ENCODE results near the gene MUSTN1. TPM values are rescaled to one million over a fixed set of nuclear protein-coding genes. Genes with fewer than 3 reads are reported as not detected.
A peak's percentile ranks its signal among the peaks of the same experiment; 100 is the strongest.

Gene MUSTN1
- total RNA-seq, 1 experiment from 2014 or later, result not detected

DNA sequence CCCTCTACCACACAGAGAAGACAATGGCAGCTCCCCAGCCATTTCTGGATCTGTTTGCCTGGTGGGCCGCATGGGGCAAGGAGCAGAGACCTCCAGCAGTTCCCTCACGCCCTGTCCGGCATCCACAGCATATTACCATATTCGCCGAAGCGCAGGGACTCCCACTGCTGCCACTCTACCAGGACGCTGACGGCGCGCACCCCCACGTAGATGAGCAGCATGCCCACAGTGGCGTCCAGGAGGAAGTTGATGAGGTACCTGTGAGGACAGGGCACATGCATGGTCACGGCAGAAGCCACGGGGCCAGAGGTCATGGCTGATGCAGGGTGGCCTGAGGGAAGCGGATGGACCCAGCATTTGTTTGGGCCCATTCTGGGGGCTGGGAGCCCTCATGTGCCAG lies 14.8 kb upstream of the MUSTN1 start:
- no peaks in the 10 kb centered on the region for H3K27me3 ChIP-seq (ENCODE audit: low read length)
- no peak overlapping the region for H3K4me3 ChIP-seq (ENCODE audit: low read length)
- H3K4me2 ChIP-seq (ENCODE audit: low read depth, low read length, poor library complexity, severe bottlenecking), result no peak overlapping the region
- no peaks in the 10 kb centered on the region for H4K20me1 ChIP-seq (ENCODE audit: insufficient read depth, low read depth, low read length)
- DNase-seq, result no peak
- H3K9ac ChIP-seq (ENCODE audit: low read length), result no peak overlapping the region
- no peaks in the 10 kb centered on the region for H3K4me1 ChIP-seq (ENCODE audit: low read length)
- peaks cover 3% of the 10 kb centered on the region; the same call in 1 of the 2 replicates for H3K36me3 ChIP-seq (ENCODE audit: insufficient read depth, low read length)
- H3K9me3 ChIP-seq (ENCODE audit: low read length), result no peaks in the 10 kb centered on the region
- no peaks in the 10 kb centered on the region for H3K79me2 ChIP-seq (ENCODE audit: low read length)
- no peaks in the 10 kb centered on the region for H3K9me2 ChIP-seq (replicated peaks; ENCODE audit: insufficient read depth, low read length)
- no peak overlapping the region for H3K27ac ChIP-seq (ENCODE audit: low read length)
- H2AFZ ChIP-seq (ENCODE audit: low read length), result no peak overlapping the region

DNA sequence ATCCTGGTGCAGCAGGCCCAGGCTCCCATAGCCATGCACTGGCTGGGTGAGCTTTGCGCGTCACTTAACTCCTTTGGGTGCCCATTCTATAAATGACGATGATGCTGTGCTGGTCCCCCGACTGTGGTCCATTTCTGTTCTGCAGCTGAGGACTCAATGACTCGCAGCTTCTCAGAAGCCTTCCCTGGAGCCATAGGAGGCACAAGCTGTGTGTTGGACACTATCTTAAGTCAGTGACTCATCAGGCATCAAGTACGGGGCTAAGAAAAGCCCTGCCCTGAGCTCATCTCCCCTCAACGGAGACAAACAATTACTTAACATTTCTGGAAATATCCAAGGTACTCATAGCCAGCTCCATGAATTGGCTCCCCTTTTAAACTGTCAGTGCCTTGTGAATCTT lies 13.8 kb upstream of the MUSTN1 start:
- Histone ChIP-seq H3K27me3 (ENCODE audit: low read length) (no peaks in the 10 kb centered on the region), H3K9me2 (replicated peaks; ENCODE audit: insufficient read depth, low read length) (no peaks in the 10 kb centered on the region), H3K4me2 (ENCODE audit: low read depth, low read length, poor library complexity, severe bottlenecking) (no peak overlapping the region), H3K4me3 (ENCODE audit: low read length) (no peak overlapping the region), H3K9ac (ENCODE audit: low read length) (no peak overlapping the region), H3K9me3 (ENCODE audit: low read length) (no peaks in the 10 kb centered on the region), H3K4me1 (ENCODE audit: low read length) (no peaks in the 10 kb centered on the region), H4K20me1 (ENCODE audit: insufficient read depth, low read depth, low read length) (no peaks in the 10 kb centered on the region), H3K79me2 (ENCODE audit: low read length) (no peaks in the 10 kb centered on the region), H2AFZ (ENCODE audit: low read length) (no peak overlapping the region), H3K27ac (ENCODE audit: low read length) (no peak overlapping the region), H3K36me3 (ENCODE audit: insufficient read depth, low read length) (peaks cover 3% of the 10 kb centered on the region; the same call in 1 of the 2 replicates)
- DNase-seq, result no peak

DNA sequence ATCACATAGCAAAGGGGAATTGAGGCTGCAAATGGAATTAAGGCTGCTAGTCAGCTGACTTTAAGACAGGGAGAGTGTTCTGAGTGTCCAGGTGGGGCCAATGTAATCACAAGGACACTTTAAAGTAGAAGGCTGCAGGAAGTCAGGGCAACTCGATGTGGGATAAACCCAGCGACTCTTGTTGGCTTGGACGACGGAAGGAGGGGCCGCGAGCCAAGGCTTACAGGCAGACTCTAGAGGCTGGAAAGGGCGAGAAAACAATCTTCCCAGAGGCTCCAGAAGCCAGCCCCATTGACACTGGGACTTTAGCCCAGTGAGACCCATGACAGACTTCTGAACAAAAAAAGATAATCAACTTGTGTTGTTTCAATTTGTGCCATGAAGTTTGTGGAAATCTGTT lies 12.9 kb upstream of the MUSTN1 start:
- Histone ChIP-seq H3K4me3 (ENCODE audit: low read length) (no peak overlapping the region), H3K36me3 (ENCODE audit: insufficient read depth, low read length) (peaks cover 3% of the 10 kb centered on the region; the same call in 1 of the 2 replicates)
- no peak for DNase-seq

DNA sequence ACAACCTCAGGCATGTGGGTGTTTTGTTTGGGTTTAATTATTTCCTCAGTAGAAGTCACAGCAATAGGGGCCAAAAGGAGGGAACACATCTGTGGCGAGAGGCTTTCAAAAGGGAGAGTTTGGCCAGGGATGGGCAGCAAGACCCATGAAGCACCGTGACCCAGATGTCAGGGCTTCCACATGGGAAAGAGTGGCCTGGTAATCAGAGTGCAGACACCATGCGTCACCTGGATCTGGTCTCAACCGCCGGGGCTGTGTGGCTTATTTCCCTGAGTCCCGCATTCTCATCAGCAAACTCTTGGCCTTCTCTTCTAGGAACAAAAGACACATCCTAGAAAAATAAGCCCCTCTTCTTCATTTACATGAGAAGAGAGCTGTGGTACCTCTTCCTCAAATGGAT lies 12.4 kb upstream of the MUSTN1 start:
- H2AFZ ChIP-seq (ENCODE audit: low read length), result no peak overlapping the region
- no peak overlapping the region for H3K4me2 ChIP-seq (ENCODE audit: low read depth, low read length, poor library complexity, severe bottlenecking)
- H3K9me3 ChIP-seq (ENCODE audit: low read length), result no peaks in the 10 kb centered on the region
- H3K79me2 ChIP-seq (ENCODE audit: low read length), result no peaks in the 10 kb centered on the region
- H3K4me3 ChIP-seq (ENCODE audit: low read length), result no peak overlapping the region
- no peaks in the 10 kb centered on the region for H3K9me2 ChIP-seq (replicated peaks; ENCODE audit: insufficient read depth, low read length)
- peaks cover 3% of the 10 kb centered on the region; the same call in 1 of the 2 replicates for H3K36me3 ChIP-seq (ENCODE audit: insufficient read depth, low read length)
- no peaks in the 10 kb centered on the region for H4K20me1 ChIP-seq (ENCODE audit: insufficient read depth, low read depth, low read length)
- no peaks in the 10 kb centered on the region for H3K4me1 ChIP-seq (ENCODE audit: low read length)
- no peak for DNase-seq
- no peaks in the 10 kb centered on the region for H3K27me3 ChIP-seq (ENCODE audit: low read length)
- H3K9ac ChIP-seq (ENCODE audit: low read length), result no peak overlapping the region
- H3K27ac ChIP-seq (ENCODE audit: low read length), result no peak overlapping the region

More for the DNA sequence above, 12.9 kb upstream of the MUSTN1 start:
- Histone ChIP-seq H3K4me2 (ENCODE audit: low read depth, low read length, poor library complexity, severe bottlenecking) (no peak overlapping the region), H3K9me2 (replicated peaks; ENCODE audit: insufficient read depth, low read length) (no peaks in the 10 kb centered on the region), H2AFZ (ENCODE audit: low read length) (no peak overlapping the region), H3K9me3 (ENCODE audit: low read length) (no peaks in the 10 kb centered on the region), H3K79me2 (ENCODE audit: low read length) (no peaks in the 10 kb centered on the region), H3K27me3 (ENCODE audit: low read length) (no peaks in the 10 kb centered on the region), H3K9ac (ENCODE audit: low read length) (no peak overlapping the region), H4K20me1 (ENCODE audit: insufficient read depth, low read depth, low read length) (no peaks in the 10 kb centered on the region), H3K27ac (ENCODE audit: low read length) (no peak overlapping the region), H3K4me1 (ENCODE audit: low read length) (no peaks in the 10 kb centered on the region)

DNA sequence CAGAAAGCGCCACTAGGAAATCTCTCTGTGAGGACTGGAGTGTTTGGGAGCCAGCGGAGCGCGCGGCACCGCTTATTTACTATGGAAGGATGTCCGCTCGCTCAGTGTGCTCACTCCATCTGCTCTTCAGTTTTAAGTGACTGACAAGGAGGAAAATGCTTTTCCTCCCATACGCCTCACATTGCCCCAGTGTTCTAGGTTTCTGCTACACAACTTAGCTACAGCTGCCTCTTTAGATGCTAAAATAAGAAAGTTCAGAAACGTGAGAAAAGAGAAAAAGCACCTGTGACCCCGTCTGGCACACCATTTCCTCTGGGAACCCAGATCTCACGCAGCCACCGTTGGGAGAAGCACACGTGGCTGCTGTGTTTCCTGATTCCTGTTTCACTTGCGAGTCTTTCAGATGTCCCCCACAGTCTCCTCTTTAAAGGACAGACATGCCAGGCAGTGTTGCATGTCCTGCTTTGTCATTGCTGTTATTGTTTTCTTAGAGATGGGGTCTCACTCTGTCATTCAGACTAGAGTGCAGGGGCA lies 11.7 kb upstream of the MUSTN1 start:
- H3K4me2 ChIP-seq (ENCODE audit: low read depth, low read length, poor library complexity, severe bottlenecking), result no peak overlapping the region
- no peak overlapping the region for H3K27ac ChIP-seq (ENCODE audit: low read length)
- no peaks in the 10 kb centered on the region for H3K79me2 ChIP-seq (ENCODE audit: low read length)
- no peaks in the 10 kb centered on the region for H4K20me1 ChIP-seq (ENCODE audit: insufficient read depth, low read depth, low read length)
- no peaks in the 10 kb centered on the region for H3K36me3 ChIP-seq (ENCODE audit: insufficient read depth, low read length)
- H2AFZ ChIP-seq (ENCODE audit: low read length), result no peak overlapping the region
- H3K9ac ChIP-seq (ENCODE audit: low read length), result no peak overlapping the region
- no peaks in the 10 kb centered on the region for H3K27me3 ChIP-seq (ENCODE audit: low read length)
- no peak for DNase-seq
- no peak overlapping the region for H3K4me3 ChIP-seq (ENCODE audit: low read length)
- no peaks in the 10 kb centered on the region for H3K9me3 ChIP-seq (ENCODE audit: low read length)
- H3K9me2 ChIP-seq (replicated peaks; ENCODE audit: insufficient read depth, low read length), result no peaks in the 10 kb centered on the region
- no peaks in the 10 kb centered on the region for H3K4me1 ChIP-seq (ENCODE audit: low read length)

DNA sequence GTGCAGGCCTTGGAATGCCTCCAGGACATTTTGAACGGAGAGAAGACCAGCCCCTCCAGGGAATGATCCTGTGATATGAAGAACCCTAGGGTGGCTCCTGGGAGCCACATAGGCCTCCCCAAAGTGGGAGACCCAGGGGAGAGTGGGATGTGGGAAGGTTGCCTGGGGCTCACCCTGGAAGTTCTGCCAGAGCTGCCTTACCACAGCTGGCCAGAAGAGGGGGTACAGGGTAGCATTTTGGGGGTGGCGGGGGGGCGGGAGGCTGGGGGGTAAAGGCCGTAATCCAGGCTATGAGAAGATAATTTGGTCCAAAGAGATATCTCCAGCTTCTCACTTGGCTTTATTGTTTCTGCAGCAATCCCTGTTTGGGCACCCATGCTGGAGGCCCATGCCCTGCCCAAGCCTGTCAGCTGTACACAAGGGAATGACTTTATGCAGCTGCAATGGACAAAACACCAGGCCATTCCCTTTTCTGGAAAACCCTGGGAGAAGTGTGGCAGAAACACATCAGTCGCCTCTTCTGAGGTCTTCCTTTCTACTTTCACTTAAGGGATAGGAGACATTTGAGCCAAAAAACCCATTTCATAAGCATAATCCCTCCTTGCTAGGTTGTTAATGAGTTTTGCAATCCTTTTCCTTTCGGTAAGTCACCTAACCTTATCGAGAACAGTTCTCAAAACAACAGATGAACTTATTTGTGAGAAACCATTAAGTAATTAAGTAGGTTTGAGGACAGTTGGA lies 11.0 kb upstream of the MUSTN1 start:
- no peaks in the 10 kb centered on the region for H3K9me3 ChIP-seq (ENCODE audit: low read length)
- H2AFZ ChIP-seq (ENCODE audit: low read length), result no peak overlapping the region
- H3K27me3 ChIP-seq (ENCODE audit: low read length), result no peaks in the 10 kb centered on the region
- H3K79me2 ChIP-seq (ENCODE audit: low read length), result no peaks in the 10 kb centered on the region
- H3K4me3 ChIP-seq (ENCODE audit: low read length), result no peak overlapping the region
- H3K9ac ChIP-seq (ENCODE audit: low read length), result no peak overlapping the region
- peak; percentile 59 for DNase-seq
- H3K9me2 ChIP-seq (replicated peaks; ENCODE audit: insufficient read depth, low read length), result no peaks in the 10 kb centered on the region
- H3K27ac ChIP-seq (ENCODE audit: low read length), result no peak overlapping the region
- H3K36me3 ChIP-seq (ENCODE audit: insufficient read depth, low read length), result no peaks in the 10 kb centered on the region
- no peaks in the 10 kb centered on the region for H4K20me1 ChIP-seq (ENCODE audit: insufficient read depth, low read depth, low read length)
- no peaks in the 10 kb centered on the region for H3K4me1 ChIP-seq (ENCODE audit: low read length)
- H3K4me2 ChIP-seq (ENCODE audit: low read depth, low read length, poor library complexity, severe bottlenecking), result no peak overlapping the region

DNA sequence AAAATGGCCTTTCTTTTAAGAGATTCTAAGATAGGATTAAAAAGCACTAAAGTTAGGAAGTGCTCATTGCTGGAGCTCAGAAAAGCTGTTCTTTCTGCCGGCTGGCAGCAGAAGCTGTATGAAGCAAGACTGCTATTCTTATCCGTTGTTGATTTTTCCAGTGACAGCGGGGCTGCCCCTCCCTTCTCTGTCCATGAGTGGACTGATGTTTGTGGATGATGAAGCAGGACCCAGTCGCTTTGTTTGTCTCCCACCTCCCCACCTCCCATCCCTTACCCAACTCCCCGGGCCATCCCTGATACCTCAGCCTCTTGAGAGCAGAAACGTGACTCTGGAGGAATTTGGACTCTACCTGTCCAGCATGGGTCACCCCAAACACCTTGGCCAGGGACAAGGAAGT lies 10.3 kb upstream of the MUSTN1 start:
- H3K9me2 ChIP-seq (replicated peaks; ENCODE audit: insufficient read depth, low read length), result no peaks in the 10 kb centered on the region
- no peak overlapping the region for H2AFZ ChIP-seq (ENCODE audit: low read length)
- H3K4me3 ChIP-seq (ENCODE audit: low read length), result no peak overlapping the region
- no peaks in the 10 kb centered on the region for H3K36me3 ChIP-seq (ENCODE audit: insufficient read depth, low read length)
- no peaks in the 10 kb centered on the region for H3K9me3 ChIP-seq (ENCODE audit: low read length)
- H3K27ac ChIP-seq (ENCODE audit: low read length), result no peak overlapping the region
- H3K9ac ChIP-seq (ENCODE audit: low read length), result no peak overlapping the region
- H3K27me3 ChIP-seq (ENCODE audit: low read length), result no peaks in the 10 kb centered on the region
- no peaks in the 10 kb centered on the region for H3K79me2 ChIP-seq (ENCODE audit: low read length)
- H4K20me1 ChIP-seq (ENCODE audit: insufficient read depth, low read depth, low read length), result no peaks in the 10 kb centered on the region
- no peak for DNase-seq
- H3K4me2 ChIP-seq (ENCODE audit: low read depth, low read length, poor library complexity, severe bottlenecking), result no peak overlapping the region
- H3K4me1 ChIP-seq (ENCODE audit: low read length), result no peaks in the 10 kb centered on the region

DNA sequence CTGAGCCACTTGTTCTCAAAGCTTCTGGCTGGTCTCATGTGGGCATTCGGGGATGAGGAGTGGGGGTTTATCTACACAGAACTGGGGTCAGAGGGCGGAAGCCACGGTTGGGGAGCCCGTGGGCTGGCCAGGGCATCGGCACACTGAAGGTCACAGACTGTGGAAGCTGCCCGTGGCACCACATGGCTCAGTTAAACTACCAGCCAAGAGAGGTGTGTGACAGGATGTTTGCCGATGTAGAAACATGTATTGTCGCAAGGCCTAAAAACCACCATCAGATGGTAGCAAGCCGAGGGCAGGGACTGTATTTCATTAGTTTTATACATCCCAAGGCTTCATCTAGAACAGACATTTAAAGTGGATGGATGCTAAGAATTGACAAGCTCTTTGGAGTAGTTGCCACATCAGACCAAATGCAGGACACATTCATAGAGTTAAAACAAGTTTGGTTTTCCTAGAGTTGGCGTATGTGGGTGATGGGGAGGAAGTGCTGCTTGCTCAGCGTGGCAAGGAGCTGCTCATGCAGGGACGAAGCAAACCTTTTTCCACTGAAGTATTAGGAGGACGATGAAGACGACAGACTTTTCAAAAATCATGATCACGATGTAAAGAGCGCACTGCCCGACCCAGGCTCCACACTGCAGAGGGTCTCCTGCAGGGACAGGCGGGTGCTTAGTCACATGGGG lies 9.6 kb upstream of the MUSTN1 start:
- H3K9me3 ChIP-seq (ENCODE audit: low read length), result no peaks in the 10 kb centered on the region
- H3K9ac ChIP-seq (ENCODE audit: low read length), result no peak overlapping the region
- H3K4me2 ChIP-seq (ENCODE audit: low read depth, low read length, poor library complexity, severe bottlenecking), result no peak overlapping the region
- no peaks in the 10 kb centered on the region for H4K20me1 ChIP-seq (ENCODE audit: insufficient read depth, low read depth, low read length)
- no peaks in the 10 kb centered on the region for H3K9me2 ChIP-seq (replicated peaks; ENCODE audit: insufficient read depth, low read length)
- no peaks in the 10 kb centered on the region for H3K36me3 ChIP-seq (ENCODE audit: insufficient read depth, low read length)
- no peaks in the 10 kb centered on the region for H3K4me1 ChIP-seq (ENCODE audit: low read length)
- H3K27ac ChIP-seq (ENCODE audit: low read length), result no peak overlapping the region
- H3K27me3 ChIP-seq (ENCODE audit: low read length), result no peaks in the 10 kb centered on the region
- no peak overlapping the region for H3K4me3 ChIP-seq (ENCODE audit: low read length)
- no peaks in the 10 kb centered on the region for H3K79me2 ChIP-seq (ENCODE audit: low read length)
- DNase-seq, result no peak
- H2AFZ ChIP-seq (ENCODE audit: low read length), result no peak overlapping the region
